ENCODE measurements around the gene NBEAL2.

Gene NBEAL2

GRCh38 chr3:46993986-46994385 is 14.5 kb downstream of the NBEAL2 start:
- WGBS (ENCODE audit: insufficient coverage, insufficient read length) = no CpG with 5 or more reads among the region's 7 CpGs
- no peak for DNase-seq (ENCODE audit: low read depth, low spot score)
- Histone ChIP-seq H3K27me3 (ENCODE audit: control insufficient read depth, insufficient read depth, low read length) (no peaks in the 10 kb centered on the region), H3K4me3 (ENCODE audit: low read length) (no peak overlapping the region), H3K36me3 (ENCODE audit: control insufficient read depth, insufficient read depth, low read length) (0 out of 2 replicates have a peak, but pooled peaks cover 6% of the 10 kb centered on the region), H3K27ac (ENCODE audit: low read length) (no peak overlapping the region), H3K9me3 (ENCODE audit: control insufficient read depth, insufficient read depth, low read length) (no peaks in the 10 kb centered on the region), H3K4me1 (ENCODE audit: control insufficient read depth, insufficient read depth, low read length) (peaks cover 5% of the 10 kb centered on the region)

- DNase-seq (ENCODE audit: low read depth, low spot score) = no peak
- no peaks in the 10 kb centered on the region for H3K9me3 ChIP-seq (ENCODE audit: control insufficient read depth, insufficient read depth, low read length)
- no peak overlapping the region for H3K4me3 ChIP-seq (ENCODE audit: low read length)
- peaks cover 2% of the 10 kb centered on the region for H3K4me1 ChIP-seq (ENCODE audit: control insufficient read depth, insufficient read depth, low read length)
- no peak overlapping the region for H3K27ac ChIP-seq (ENCODE audit: low read length)
- WGBS (ENCODE audit: insufficient coverage, insufficient read length) = no CpG with 5 or more reads among the region's 29 CpGs
- H3K27me3 ChIP-seq (ENCODE audit: control insufficient read depth, insufficient read depth, low read length) = no peaks in the 10 kb centered on the region
- H3K36me3 ChIP-seq (ENCODE audit: control insufficient read depth, insufficient read depth, low read length) = peaks cover 9% of the 10 kb centered on the region
These were observed 15.6 kb downstream of the NBEAL2 start for GRCh38 chr3:46994801-46995731.

- Histone ChIP-seq H3K4me3 (ENCODE audit: low read length) (no peak overlapping the region), H3K27ac (ENCODE audit: low read length) (no peak overlapping the region), H3K9me3 (ENCODE audit: control insufficient read depth, insufficient read depth, low read length) (no peaks in the 10 kb centered on the region), H3K4me1 (ENCODE audit: control insufficient read depth, insufficient read depth, low read length) (peaks cover 2% of the 10 kb centered on the region), H3K36me3 (ENCODE audit: control insufficient read depth, insufficient read depth, low read length) (peaks cover 13% of the 10 kb centered on the region), H3K27me3 (ENCODE audit: control insufficient read depth, insufficient read depth, low read length) (no peaks in the 10 kb centered on the region)
- WGBS (ENCODE audit: insufficient coverage, insufficient read length) = no CpG with 5 or more reads among the region's 22 CpGs
- DNase-seq (ENCODE audit: low read depth, low spot score) = no peak
These were observed 16.6 kb downstream of the NBEAL2 start for GRCh38 chr3:46995901-46996562.

GRCh38 chr3:46996689-46997452 is 17.4 kb downstream of the NBEAL2 start:
- DNase-seq (ENCODE audit: low read depth, low spot score) = no peak
- Histone ChIP-seq H3K9me3 (ENCODE audit: control insufficient read depth, insufficient read depth, low read length) (no peaks in the 10 kb centered on the region), H3K4me1 (ENCODE audit: control insufficient read depth, insufficient read depth, low read length) (peaks cover 2% of the 10 kb centered on the region), H3K27ac (ENCODE audit: low read length) (no peak overlapping the region), H3K4me3 (ENCODE audit: low read length) (no peak overlapping the region), H3K27me3 (ENCODE audit: control insufficient read depth, insufficient read depth, low read length) (no peaks in the 10 kb centered on the region), H3K36me3 (ENCODE audit: control insufficient read depth, insufficient read depth, low read length) (peaks cover 19% of the 10 kb centered on the region)
- no CpG with 5 or more reads among the region's 12 CpGs for WGBS (ENCODE audit: insufficient coverage, insufficient read length)

GRCh38 chr3:46997453-46998091 is 18.1 kb downstream of the NBEAL2 start:
- H3K27ac ChIP-seq (ENCODE audit: low read length) = no peak overlapping the region
- peaks cover 2% of the 10 kb centered on the region for H3K4me1 ChIP-seq (ENCODE audit: control insufficient read depth, insufficient read depth, low read length)
- H3K4me3 ChIP-seq (ENCODE audit: low read length) = no peak overlapping the region
- DNase-seq (ENCODE audit: low read depth, low spot score) = no peak
- H3K27me3 ChIP-seq (ENCODE audit: control insufficient read depth, insufficient read depth, low read length) = no peaks in the 10 kb centered on the region
- H3K9me3 ChIP-seq (ENCODE audit: control insufficient read depth, insufficient read depth, low read length) = no peaks in the 10 kb centered on the region
- no CpG with 5 or more reads among the region's 13 CpGs for WGBS (ENCODE audit: insufficient coverage, insufficient read length)
- peaks cover 26% of the 10 kb centered on the region for H3K36me3 ChIP-seq (ENCODE audit: control insufficient read depth, insufficient read depth, low read length)

- Histone ChIP-seq H3K4me1 (ENCODE audit: control insufficient read depth, insufficient read depth, low read length) (peaks cover 2% of the 10 kb centered on the region), H3K4me3 (ENCODE audit: low read length) (no peak overlapping the region), H3K27me3 (ENCODE audit: control insufficient read depth, insufficient read depth, low read length) (no peaks in the 10 kb centered on the region), H3K27ac (ENCODE audit: low read length) (no peak overlapping the region), H3K9me3 (ENCODE audit: control insufficient read depth, insufficient read depth, low read length) (no peaks in the 10 kb centered on the region), H3K36me3 (ENCODE audit: control insufficient read depth, insufficient read depth, low read length) (peaks cover 31% of the 10 kb centered on the region)
- no CpG with 5 or more reads among the region's 27 CpGs for WGBS (ENCODE audit: insufficient coverage, insufficient read length)
- no peak for DNase-seq (ENCODE audit: low read depth, low spot score)
These were observed 18.8 kb downstream of the NBEAL2 start for GRCh38 chr3:46998121-46998851.

- DNase-seq (ENCODE audit: low read depth, low spot score) = no peak
- Histone ChIP-seq H3K4me3 (ENCODE audit: low read length) (no peak overlapping the region), H3K27me3 (ENCODE audit: control insufficient read depth, insufficient read depth, low read length) (no peaks in the 10 kb centered on the region), H3K27ac (ENCODE audit: low read length) (no peak overlapping the region), H3K4me1 (ENCODE audit: control insufficient read depth, insufficient read depth, low read length) (peaks cover 2% of the 10 kb centered on the region), H3K36me3 (ENCODE audit: control insufficient read depth, insufficient read depth, low read length) (peaks cover 37% of the 10 kb centered on the region), H3K9me3 (ENCODE audit: control insufficient read depth, insufficient read depth, low read length) (no peaks in the 10 kb centered on the region)
- WGBS (ENCODE audit: insufficient coverage, insufficient read length) = no CpG with 5 or more reads among the region's 22 CpGs
These were observed 19.5 kb downstream of the NBEAL2 start for GRCh38 chr3:46998852-46999515.

GRCh38 chr3:46999516-47000197 is 20.2 kb downstream of the NBEAL2 start:
- Histone ChIP-seq H3K27me3 (ENCODE audit: control insufficient read depth, insufficient read depth, low read length) (no peaks in the 10 kb centered on the region), H3K4me3 (ENCODE audit: low read length) (no peak overlapping the region), H3K36me3 (ENCODE audit: control insufficient read depth, insufficient read depth, low read length) (peaks cover 39% of the 10 kb centered on the region), H3K4me1 (ENCODE audit: control insufficient read depth, insufficient read depth, low read length) (peaks cover 2% of the 10 kb centered on the region), H3K27ac (ENCODE audit: low read length) (no peak overlapping the region), H3K9me3 (ENCODE audit: control insufficient read depth, insufficient read depth, low read length) (no peaks in the 10 kb centered on the region)
- no peak for DNase-seq (ENCODE audit: low read depth, low spot score)
- no CpG with 5 or more reads among the region's 14 CpGs for WGBS (ENCODE audit: insufficient coverage, insufficient read length)

GRCh38 chr3:47000198-47000815 is 20.8 kb downstream of the NBEAL2 start:
- Histone ChIP-seq H3K27ac (ENCODE audit: low read length) (no peak overlapping the region), H3K9me3 (ENCODE audit: control insufficient read depth, insufficient read depth, low read length) (no peaks in the 10 kb centered on the region), H3K27me3 (ENCODE audit: control insufficient read depth, insufficient read depth, low read length) (no peaks in the 10 kb centered on the region), H3K4me3 (ENCODE audit: low read length) (no peak overlapping the region), H3K4me1 (ENCODE audit: control insufficient read depth, insufficient read depth, low read length) (peaks cover 2% of the 10 kb centered on the region), H3K36me3 (ENCODE audit: control insufficient read depth, insufficient read depth, low read length) (peaks cover 41% of the 10 kb centered on the region)
- WGBS (ENCODE audit: insufficient coverage, insufficient read length) = no CpG with 5 or more reads among the region's 10 CpGs
- DNase-seq (ENCODE audit: low read depth, low spot score) = no peak
